ENCODE measurements around the gene NFYC. TPM values are rescaled to one million over a fixed set of nuclear protein-coding genes. Genes with fewer than 3 reads are reported as not detected.
A peak's percentile ranks its signal among the peaks of the same experiment; 100 is the strongest.

Gene NFYC
- total RNA-seq, 1 experiment from 2014 or later, result 46.5 TPM

DNA sequence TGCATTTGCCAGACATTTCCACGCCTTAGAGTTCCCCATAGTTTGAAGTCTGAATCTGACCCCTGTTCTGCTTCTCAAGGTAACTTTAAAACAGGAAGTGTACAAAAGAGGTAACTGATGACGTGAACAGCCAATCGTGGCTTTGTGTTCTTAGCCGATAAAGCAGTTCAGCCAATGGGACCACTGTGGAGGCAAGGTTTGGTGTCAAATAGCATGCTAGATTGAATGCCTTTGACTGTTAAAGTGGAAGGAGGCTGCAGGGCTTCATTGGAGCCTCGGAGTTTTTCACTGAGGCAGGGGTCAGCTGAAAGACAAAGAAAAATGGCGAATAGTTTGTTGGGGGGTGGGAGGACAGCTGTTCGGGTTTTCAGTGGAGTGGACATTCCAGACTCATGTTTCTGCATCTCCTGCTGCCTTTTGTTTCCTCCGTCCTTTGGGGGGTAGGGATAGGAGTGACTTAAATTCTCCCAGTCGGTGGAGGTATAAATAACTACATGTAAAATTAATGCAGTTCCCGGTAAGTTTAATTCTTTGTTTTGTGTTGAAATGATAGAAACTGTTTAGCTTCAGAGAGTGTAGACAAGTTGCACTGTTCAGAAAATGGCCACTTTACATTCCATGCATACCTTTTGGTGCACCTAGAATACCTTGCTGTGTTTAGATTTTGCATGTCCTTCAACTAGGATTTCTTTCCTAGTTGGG is 17.7 kb downstream of the NFYC start (continued):
- TF ChIP-seq USF1 (CRISPR knock-in tag; IDR thresholded peaks at IDR 0.05), result no peak
- no peak for TF ChIP-seq FOXP1 (CRISPR knock-in tag; IDR thresholded peaks at IDR 0.05; ENCODE audit: borderline replicate concordance)
- TF ChIP-seq, protein P1, sequence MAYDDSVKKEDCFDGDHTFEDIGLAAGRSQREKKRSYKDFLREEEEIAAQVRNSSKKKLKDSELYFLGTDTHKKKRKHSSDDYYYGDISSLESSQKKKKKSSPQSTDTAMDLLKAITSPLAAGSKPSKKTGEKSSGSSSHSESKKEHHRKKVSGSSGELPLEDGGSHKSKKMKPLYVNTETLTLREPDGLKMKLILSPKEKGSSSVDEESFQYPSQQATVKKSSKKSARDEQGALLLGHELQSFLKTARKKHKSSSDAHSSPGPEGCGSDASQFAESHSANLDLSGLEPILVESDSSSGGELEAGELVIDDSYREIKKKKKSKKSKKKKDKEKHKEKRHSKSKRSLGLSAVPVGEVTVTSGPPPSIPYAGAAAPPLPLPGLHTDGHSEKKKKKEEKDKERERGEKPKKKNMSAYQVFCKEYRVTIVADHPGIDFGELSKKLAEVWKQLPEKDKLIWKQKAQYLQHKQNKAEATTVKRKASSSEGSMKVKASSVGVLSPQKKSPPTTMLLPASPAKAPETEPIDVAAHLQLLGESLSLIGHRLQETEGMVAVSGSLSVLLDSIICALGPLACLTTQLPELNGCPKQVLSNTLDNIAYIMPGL (CRISPR knock-in tag; IDR thresholded peaks at IDR 0.05), result no peak
- TF ChIP-seq TP53 (CRISPR knock-in tag; IDR thresholded peaks at IDR 0.05), result no peak
- TF ChIP-seq PRDM15 (CRISPR knock-in tag; IDR thresholded peaks at IDR 0.05), result no peak
- TF ChIP-seq PRRX2 (CRISPR knock-in tag; IDR thresholded peaks at IDR 0.05), result no peak
- TF ChIP-seq ZNF281 (CRISPR knock-in tag; IDR thresholded peaks at IDR 0.05), result no peak
- peak; percentile 59; the same call in 1 of the 2 replicates for TF ChIP-seq TEAD1 (CRISPR knock-in tag; IDR thresholded peaks at IDR 0.05)
- TF ChIP-seq, protein P2, sequence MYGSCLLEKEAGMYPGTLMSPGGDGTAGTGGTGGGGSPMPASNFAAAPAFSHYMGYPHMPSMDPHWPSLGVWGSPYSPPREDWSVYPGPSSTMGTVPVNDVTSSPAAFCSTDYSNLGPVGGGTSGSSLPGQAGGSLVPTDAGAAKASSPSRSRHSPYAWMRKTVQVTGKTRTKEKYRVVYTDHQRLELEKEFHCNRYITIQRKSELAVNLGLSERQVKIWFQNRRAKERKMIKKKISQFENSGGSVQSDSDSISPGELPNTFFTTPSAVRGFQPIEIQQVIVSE (CRISPR knock-in tag; IDR thresholded peaks at IDR 0.05; ENCODE audit: borderline replicate concordance), result no peak
- no peak for TF ChIP-seq KAT7 (CRISPR knock-in tag; IDR thresholded peaks at IDR 0.05; ENCODE audit: borderline replicate concordance)
- TF ChIP-seq ELF4 (CRISPR knock-in tag; IDR thresholded peaks at IDR 0.05; ENCODE audit: low read depth), result no peak
- TF ChIP-seq NFYB (CRISPR knock-in tag; conservative IDR thresholded peaks at IDR 0.05; ENCODE audit: low read depth), result peak; percentile 99
- no peak for TF ChIP-seq TEAD4 (CRISPR knock-in tag; IDR thresholded peaks at IDR 0.05)
- TF ChIP-seq NR1H2 (CRISPR knock-in tag; IDR thresholded peaks at IDR 0.05), result no peak
- TF ChIP-seq SP1 (CRISPR knock-in tag; conservative IDR thresholded peaks at IDR 0.05), result peak; percentile 64
- no peak for TF ChIP-seq EMX1 (CRISPR knock-in tag; IDR thresholded peaks at IDR 0.05)
- no peak for TF ChIP-seq SMAD4 (CRISPR knock-in tag; IDR thresholded peaks at IDR 0.05)
- TF ChIP-seq, protein P3, sequence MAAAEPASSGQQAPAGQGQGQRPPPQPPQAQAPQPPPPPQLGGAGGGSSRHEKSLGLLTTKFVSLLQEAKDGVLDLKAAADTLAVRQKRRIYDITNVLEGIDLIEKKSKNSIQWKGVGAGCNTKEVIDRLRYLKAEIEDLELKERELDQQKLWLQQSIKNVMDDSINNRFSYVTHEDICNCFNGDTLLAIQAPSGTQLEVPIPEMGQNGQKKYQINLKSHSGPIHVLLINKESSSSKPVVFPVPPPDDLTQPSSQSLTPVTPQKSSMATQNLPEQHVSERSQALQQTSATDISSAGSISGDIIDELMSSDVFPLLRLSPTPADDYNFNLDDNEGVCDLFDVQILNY (CRISPR knock-in tag; IDR thresholded peaks at IDR 0.05), result no peak
